Hematopoietic multipotent progenitor cell (in vitro differentiated cells): ENCODE results near the gene TCEANC. TPM values are rescaled to one million over a fixed set of nuclear protein-coding genes. Genes with fewer than 3 reads are reported as not detected.
"Not testable (repeated sequence)": the region's sequence is repeated elsewhere in the genome, so short reads cannot be mapped to it uniquely, and the experiment has no call there.

Source experiments
- DNase-seq, 3 donors: peaks; one replicate each; pipeline ENCODE4 v3.0.0-alpha.2; 2011 to 2015; ENCODE audit warnings: low read depth in 2 of 3, low spot score in 2 of 3
- total RNA-seq: library from RNA; depleted of rRNA; stranded (reverse); fragments of >200 nt; gene quantifications from one replicate; pipeline ENCODE4 v1.2.3, GENCODE V29; 2012

Gene TCEANC
- 2.2 TPM for total RNA-seq

- peak; percentile 92 to 95 (median 93) for DNase-seq
Measured at GRCh38 chrX:13652850-13653693, at the start of gene TCEANC. Gene TCEANC, plus strand, starts transcription at chrX:13653141. Its CDS starts 9,368 bp downstream, at chrX:13662509.

- DNase-seq = no peak
Measured at GRCh38 chrX:13605611-13606010, 47.3 kb upstream of the TCEANC start.

- no peak for DNase-seq
Measured at GRCh38 chrX:13607331-13607995, 45.5 kb upstream of the TCEANC start.

- DNase-seq = no peak
Measured at GRCh38 chrX:13607996-13608365, 45.0 kb upstream of the TCEANC start.

GRCh38 chrX:13614154-13614553, 38.8 kb upstream of the TCEANC start:
- DNase-seq = no peak

GRCh38 chrX:13620207-13620606, 32.7 kb upstream of the TCEANC start:
- peak in 1 of 3 donors; percentile 54 for DNase-seq

- no peak for DNase-seq
Measured at GRCh38 chrX:13622401-13622964, 30.5 kb upstream of the TCEANC start.

- DNase-seq = no peak
Measured at GRCh38 chrX:13627306-13627705, 25.6 kb upstream of the TCEANC start.

GRCh38 chrX:13637224-13637623, 15.7 kb upstream of the TCEANC start:
- not testable (repeated sequence) for DNase-seq

- DNase-seq = no peak
Measured at GRCh38 chrX:13638021-13638420, 14.9 kb upstream of the TCEANC start.

- DNase-seq = no peak
Measured at GRCh38 chrX:13638826-13639225, 14.1 kb upstream of the TCEANC start.

- DNase-seq = not testable (repeated sequence)
Measured at GRCh38 chrX:13641684-13642083, 11.3 kb upstream of the TCEANC start.

GRCh38 chrX:13645464-13646153, 7.3 kb upstream of the TCEANC start:
- no peak for DNase-seq

- peak in 1 of 3 donors; percentile 63 for DNase-seq
Measured at GRCh38 chrX:13646154-13646549, 6.8 kb upstream of the TCEANC start.

GRCh38 chrX:13647709-13648212, 5.2 kb upstream of the TCEANC start:
- DNase-seq = peak in 2 of 3 donors; percentile 85 to 91

GRCh38 chrX:13648336-13648735, 4.6 kb upstream of the TCEANC start:
- peak in 1 of 3 donors; percentile 5 for DNase-seq

GRCh38 chrX:13649838-13650237, 3.1 kb upstream of the TCEANC start:
- DNase-seq = no peak

- DNase-seq = no peak
Measured at GRCh38 chrX:13650318-13650717, 2.6 kb upstream of the TCEANC start.

GRCh38 chrX:13651150-13651549, 1.8 kb upstream of the TCEANC start:
- no peak for DNase-seq

- DNase-seq = no peak
Measured at GRCh38 chrX:13652287-13652793, 601 bp upstream of the TCEANC start.

GRCh38 chrX:13654116-13654515, 1.2 kb downstream of the TCEANC start:
- no peak for DNase-seq
